GM12872 (cell line): ENCODE data around the gene UGT2A1.

Experiments used
- CTCF ChIP-seq: IDR thresholded peaks from 3 replicates; pipeline ENCODE4 v1.5.1; 2011; ENCODE audit warnings: low read depth, mild to moderate bottlenecking, low read length, moderate library complexity; ENCODE audit not compliant: insufficient read depth

UGT2A1 gene

GRCh38 chr4:69653147-69653546, at the start of gene UGT2A1:
TSS of gene UGT2A1 (minus strand) at chr4:69653247. CDS start at chr4:69647644, 5,603 bp downstream.
- no peak for TF ChIP-seq CTCF

GRCh38 chr4:69702201-69702600, 49.2 kb upstream of the UGT2A1 start:
- TF ChIP-seq CTCF: no peak

GRCh38 chr4:69701696-69702095, 48.6 kb upstream of the UGT2A1 start:
- no peak for TF ChIP-seq CTCF

GRCh38 chr4:69697536-69698242, 44.6 kb upstream of the UGT2A1 start:
- no peak for TF ChIP-seq CTCF

- peak; percentile 28; the same call in 1 of the 3 replicates for TF ChIP-seq CTCF
Observed at GRCh38 chr4:69689599-69689998, 36.6 kb upstream of the UGT2A1 start.

- TF ChIP-seq CTCF: no peak
Observed at GRCh38 chr4:69684804-69685203, 31.8 kb upstream of the UGT2A1 start.

GRCh38 chr4:69668680-69669079, 15.6 kb upstream of the UGT2A1 start:
- no peak for TF ChIP-seq CTCF
